ENCODE results near the gene CCDC194.
A peak's percentile ranks its signal among the peaks of the same experiment; 100 is the strongest.

The CCDC194 gene

DNA sequence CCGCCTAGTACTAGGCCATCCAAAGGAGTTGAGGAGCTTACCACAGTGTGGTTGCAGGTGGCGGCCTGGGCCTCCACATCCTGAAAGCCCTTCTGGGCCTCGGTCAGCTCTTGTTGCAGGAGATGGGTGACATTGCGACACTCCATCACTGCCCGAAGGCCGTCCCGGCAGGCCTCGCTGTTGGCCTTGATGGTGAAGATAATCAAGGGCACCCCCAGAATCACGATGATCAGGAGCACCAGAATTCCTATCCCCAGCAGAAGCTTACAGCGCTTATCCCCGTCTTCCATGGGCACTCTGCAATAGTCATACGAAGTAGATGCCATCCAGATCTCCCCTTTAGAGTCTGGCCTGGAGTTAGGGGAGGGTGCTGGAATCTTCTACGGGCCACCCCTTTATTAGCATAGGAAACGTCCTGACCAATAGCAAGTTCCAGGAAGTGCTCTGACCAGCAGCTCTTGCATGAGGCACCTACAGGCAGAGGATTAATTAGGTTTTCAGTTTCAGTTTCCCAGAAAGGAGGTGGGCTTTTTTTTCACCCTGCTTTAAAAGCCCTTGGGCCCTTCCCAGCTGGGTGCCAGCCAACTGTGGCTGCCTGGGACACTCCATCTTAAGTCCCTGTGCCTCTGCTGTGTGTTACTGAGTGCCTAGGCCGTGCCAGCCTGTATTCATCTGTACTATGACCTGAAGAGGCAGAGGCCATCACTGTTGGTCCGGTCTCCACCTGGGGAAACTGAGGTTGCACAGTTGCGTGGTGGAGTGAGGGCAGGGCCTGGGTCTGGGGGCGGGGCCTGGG is 11.5 kb upstream of the CCDC194 start, which contains the start of gene BST2:
BST2 (minus strand) TSS at position 381 of the 796 bp plus-strand sequence; CDS start at position 326, 55 bp downstream.
- DNase-seq: peak; percentile 31

DNA sequence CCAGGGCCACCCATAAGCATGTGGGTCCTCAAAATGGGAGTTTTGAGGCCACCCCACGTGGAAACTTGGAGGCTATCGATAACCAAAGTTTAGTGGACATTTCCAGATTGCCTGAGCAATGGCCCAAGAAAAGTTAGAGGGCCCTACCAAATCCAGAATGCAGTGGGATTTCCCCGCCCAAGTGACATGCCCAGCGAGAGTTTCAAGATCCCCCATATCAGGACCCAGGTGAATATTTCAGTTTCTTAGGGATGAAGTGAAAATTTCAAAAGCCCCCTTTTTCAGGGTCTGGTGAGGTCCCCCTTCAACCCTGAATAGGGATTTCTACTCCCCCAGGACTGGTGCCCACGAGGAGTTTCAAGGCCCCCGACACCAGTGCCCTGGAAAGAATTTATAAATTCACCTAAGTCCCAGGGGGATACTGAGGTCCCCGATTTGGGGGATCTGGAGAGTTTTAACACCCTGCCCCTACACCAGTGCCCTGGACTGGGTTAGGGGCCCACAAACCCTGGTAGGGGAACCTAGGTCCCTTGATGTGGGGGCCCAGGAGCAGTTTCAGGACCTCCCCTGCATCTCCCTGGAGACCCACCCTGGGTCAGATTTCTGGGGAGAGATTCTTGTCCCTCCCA is 10.7 kb upstream of the CCDC194 start:
- no peak for DNase-seq

DNA sequence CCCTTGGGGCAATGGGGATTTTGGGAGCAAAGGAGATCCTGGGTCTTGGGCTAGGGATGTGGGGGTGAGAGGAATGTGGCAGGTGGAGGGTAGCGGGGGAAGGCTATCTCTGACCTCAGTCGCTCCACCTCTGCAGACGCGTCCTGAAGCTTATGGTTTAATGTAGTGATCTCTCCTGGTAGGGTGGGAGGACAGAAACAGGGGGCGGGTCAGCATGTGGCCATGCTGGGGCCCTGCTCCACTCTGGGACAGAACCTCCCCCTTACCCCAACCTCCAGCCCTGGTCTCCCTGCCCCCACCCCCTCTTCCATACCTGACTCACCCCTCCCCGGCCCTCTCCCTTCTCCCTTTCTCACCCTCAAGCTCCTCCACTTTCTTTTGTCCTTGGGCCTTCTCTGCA is 10.0 kb upstream of the CCDC194 start:
- no peak for DNase-seq

DNA sequence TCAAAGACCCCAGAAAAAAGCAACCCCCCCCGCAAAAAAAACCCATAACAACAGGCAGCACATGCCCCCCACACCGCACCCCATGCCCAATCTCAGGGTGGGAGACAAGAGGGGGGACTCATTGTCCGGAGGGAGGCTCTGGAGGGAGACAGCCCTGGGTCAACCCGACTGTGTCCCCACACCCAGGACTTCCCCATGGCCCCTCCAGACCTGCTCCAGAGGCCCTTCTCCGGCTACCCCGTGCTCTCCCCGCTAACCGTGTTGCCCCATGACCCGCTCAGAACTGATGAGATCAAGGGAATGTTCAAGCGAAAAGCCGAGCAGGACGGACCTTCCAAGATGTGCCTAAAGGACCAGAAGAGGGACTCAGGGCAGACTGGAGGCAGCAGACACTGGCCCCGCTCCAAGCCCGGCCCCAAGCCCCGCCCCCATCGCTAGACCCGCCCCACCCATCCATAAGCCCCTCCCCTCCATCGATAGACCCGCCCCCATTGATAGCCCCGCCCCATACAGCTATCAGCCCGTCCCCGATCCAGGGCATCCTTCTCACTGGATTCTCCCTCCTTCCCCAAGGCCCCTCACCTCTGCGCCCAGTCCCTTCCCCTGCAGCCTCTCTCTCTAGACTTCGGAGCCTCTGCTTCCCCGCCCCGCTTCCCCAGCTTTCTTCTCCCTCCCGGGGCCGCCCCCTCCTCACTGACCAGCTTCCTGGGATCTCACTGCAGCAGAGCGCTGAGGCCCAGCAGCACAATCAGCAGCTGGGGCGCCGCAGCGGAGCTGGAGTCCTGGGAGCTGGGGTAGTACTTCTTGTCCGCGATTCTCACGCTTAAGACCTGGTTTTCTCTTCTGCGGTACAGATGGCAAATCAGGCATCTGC is 9.2 kb upstream of the CCDC194 start:
- no peak for DNase-seq

DNA sequence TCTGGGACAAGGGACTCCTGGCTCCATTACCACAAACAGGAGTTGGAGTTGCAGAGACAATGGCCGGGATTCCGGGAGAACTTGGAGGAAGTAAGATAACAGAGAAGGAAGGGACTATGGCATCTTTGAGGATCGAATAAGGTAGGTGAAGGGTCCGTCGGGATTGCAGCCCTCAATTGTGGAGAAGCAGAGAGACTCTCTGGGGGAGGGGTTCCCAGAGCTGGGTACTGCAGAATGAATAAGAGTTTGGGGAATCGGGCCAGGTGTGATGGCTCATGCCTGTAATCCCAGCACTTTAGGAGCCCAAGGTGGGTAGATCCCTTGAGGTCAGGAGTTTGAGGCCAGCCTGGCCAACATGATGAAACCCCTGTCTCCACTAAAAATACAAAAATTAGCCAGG is 7.6 kb upstream of the CCDC194 start:
- no peak for DNase-seq

DNA sequence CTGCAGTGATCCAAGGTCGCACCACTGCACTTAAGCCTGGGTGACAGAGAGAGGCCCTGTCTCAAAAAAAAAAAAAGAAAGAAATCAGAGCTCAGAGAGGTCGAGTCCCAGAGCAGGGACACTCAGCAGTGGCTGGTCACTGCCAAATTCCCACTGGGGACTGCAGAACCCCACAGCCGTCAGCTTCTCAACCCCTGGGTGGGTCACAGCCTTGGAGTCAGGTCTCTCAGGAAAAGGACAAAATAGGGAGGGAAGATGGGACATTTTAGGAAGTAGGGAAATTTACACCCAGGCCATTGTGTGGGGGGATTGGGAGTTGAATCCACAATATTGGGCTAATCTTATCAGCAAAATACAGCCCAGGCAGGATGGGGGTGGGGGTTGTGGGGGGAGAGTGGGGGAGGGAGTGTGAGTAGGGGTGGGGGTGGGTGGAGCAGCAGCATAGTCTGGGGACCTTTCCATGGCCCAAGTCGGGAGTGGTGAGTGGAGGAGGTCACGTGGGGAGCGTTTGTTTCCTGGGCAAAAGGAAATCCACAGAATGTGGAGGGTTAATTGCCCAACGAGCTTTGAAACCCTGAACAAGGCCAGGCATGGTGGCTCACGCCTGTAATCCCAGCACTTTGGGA is 5.0 kb upstream of the CCDC194 start:
- no peak for DNase-seq

DNA sequence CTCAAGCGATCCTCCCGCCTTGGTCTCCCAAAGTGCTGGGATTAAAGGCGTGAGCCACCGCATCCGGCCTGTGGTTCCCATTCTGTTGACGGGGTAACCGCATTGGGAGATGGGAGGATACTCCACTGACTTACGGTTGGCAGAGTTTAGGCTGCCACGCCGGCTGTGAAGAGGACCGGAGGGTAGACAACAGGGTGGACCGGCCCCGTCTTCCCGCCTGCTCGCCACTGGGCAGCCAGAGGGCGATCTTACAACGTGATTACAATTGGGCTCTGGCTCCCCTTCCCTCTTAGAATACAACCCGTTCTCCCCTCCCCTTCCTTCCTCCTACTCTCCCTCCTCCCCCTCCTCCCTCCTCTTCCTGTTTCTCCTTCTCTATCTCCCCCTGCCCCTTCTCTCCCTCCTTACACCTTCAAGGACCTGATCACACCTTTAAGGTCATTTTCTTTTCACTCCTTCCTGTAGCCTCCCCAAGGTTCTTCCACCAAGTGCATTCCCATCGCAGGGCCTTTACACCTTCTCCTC is 957 bp upstream of the CCDC194 start:
- peak; percentile 71 for DNase-seq

DNA sequence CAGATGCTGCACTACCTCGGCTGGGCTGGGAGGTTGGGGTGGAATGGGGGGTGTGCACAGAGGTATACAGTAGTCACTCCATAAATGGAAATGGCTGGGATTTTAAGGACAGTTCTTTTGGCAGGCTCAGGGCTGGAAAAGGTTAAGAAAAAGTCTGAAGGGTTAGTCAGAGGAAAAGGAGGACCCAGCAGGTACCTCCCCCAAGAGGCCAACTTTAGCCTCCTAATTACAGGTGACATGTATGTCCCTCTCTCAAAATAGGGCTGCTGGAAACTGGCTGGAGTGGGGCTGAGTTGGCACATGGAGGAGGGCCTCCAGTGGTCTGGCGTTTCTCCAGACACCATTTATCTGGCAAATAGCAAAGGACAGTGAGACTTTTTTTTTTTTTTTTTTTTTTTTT is 994 bp downstream of the CCDC194 start:
- DNase-seq: no peak

DNA sequence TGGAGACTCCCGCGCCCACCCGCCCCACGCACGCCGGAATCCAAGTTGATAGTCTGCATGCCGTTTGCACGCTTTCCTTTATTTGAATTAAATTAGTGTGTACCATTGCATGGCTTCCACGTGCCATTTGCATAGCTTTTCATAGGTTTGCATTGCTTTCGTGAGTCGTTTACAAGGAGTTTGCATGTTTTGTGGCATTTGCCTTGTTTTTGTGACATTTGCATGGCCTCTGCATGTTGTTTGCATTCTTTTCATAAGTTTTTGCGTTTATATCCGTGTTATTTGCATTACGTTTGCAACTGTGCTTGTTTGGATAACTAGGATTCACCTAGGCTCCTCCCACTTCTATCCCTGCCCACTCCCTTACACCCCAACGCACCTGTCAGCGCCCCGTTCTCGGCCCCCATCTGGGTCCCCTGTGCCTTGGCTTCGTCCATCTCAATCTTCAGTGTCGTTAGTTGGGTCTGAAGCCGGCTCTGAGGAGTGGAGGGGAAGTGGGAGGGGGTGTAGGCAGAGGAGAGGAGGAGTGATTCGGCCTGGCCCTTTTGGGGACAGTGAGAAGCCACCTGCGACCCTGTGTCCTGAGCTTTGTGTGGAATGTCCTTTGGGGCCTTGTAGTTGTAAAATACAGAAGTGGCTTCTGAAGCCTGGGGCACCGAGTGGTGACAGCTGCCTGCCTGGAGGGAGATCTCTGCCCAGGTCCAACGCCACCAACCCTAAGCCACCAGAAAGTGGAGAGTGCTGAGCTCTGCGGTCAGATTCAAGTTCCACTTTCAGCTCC is 2.4 kb downstream of the CCDC194 start:
- DNase-seq: no peak

DNA sequence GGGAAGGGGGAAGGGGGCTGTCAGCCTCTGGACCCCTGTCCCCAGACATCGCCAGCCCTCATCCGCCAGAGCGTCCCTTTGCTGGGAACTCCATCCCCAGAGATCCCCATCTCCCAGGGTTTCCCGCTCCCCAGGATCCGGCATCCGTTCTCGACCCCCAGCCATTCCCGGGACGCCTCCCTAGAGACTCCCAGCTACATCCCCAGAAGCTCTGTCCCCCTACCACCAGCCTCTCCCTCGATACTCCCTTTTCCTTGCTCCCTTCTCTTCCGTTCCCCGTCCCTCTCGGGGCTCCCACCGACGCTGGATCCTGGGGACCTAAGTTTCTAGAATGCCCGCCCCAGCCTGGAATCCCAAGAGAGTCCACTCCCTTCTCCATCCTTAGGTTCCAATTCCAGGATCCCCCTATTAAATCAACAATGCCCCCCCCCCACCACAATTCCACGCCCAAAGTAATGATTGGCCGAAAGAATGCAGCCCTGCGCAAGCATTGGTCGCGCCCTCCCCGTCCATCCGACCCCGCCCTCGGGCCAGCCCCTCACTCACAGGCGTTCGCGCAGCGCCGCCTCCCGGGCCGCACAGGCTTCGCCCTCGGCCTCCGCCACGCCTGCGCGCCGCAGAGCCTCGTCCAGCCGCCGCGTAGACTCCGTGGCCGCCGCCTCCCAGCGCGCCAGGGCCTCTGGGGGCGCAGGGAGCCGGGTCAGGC is 3.2 kb downstream of the CCDC194 start:
- DNase-seq: peak; percentile 89

DNA sequence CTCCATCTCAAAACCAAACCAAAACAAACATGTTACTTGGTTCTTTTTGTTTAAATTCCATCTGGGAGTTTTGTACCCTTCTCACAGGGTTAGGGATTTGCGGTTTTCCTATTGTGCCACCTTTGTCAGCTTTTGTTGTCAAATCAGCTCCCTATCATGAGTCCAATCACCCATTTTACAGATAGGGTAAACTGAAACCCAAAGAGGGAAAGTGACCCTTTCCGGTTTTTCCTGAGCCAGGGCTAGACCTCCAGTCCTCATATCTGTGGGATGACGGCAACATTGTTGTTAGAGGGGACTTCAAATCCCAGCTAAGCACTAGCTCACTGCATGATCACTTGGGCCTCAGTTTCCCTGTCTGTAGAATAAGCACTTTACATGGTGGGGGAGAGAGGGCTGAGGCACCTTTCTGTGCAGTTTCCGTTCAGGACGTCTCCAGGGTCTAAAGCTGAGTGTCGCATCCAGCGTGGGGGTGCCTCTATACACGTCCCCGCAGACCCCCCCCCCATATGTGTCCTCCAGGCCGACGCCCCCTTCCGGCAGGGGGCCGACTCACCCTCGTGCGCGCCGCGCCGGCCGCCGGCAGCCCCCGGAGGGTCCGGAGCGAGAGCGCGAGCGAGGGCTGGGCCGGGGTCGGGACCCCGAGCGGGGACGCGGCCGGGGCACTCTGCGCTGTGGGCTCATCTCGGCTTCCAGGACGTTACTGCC is 3.9 kb downstream of the CCDC194 start:
- no peak for DNase-seq

DNA sequence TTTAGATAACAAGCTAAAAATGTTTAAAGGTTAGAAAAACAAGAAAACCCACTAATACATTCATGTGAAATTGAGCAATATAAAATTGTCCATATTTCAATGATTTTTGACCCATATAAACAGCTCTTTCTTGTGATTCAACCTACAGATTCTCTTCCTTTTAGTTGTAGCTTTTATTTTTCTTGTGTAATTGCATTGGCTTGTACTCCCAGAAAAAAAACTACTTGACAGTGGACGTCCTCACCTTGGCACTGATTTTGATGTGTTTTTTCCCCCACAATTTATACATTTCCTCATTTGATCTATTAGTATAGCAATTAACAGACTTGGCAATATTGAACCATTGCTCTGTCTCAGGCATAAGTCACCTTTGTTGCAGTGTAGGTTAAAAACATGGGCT is 4.7 kb downstream of the CCDC194 start:
- no peak for DNase-seq

DNA sequence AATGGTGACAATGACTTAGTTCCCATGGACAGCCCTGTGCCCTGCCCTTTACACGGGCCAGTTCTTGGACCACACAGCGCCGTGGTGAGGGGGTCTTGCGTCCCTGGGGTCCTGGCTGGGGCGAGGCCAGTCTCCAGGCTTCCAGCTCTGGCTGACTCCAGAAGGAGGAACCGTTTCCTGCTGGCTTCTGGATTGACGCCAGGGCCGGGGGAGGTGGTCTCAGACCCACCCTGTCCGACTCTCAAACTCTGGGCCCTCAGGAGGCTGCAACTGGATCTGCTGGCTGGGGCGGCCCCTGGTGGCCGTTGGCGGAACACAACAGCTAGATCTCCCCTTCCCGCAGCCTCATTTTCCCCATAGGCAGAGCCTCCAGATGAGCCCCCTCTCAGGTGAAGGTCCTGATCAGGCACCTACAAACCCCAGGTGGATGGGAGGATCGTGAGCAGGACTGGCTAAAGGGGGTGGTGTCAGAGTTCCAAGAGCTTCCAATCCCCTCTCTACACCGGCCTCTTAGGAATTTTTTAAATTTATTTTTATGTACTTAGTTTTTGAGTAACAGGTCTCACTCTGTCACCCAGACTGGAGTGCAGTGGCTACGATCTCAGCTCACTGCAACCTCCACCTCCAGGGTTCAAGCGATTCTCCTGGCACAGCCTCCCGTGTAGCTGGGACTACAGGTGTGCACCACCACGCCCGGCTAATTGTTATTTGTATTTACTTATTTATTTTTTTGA is 8.0 kb downstream of the CCDC194 start:
- peak; percentile 28 for DNase-seq

DNA sequence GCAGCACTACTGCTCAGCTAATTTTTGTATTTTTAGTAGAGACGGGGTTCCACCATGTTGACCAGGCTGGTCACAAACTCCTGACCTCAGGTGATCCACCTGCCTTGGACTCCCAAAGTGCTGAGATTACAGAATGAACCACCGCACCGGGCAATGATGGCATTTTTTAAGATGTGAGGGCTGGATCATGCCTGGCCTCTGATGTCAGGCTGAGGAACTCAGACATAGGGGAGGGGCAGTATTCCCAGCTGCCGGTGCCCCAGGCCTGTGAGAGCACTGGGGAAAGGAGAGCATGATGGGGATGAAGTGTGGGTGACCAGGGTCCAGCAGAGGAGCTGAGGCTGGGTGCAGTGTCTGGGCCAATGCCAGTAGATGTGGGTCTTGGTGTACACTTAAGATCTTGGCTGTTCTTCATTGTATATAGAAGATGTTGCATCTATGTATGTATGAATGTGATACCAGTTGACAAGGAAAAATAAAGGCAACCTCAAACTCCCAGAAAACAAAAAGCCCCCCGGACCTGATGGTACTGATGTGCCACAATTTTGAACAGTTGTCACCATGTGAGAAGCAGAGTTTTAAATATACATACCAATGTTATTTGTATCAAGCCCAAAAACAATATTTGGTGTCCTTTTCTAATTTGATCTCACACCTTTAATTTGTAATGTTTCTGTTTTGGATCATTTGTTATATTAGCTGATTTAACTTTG is 13.4 kb downstream of the CCDC194 start:
- DNase-seq: no peak

DNA sequence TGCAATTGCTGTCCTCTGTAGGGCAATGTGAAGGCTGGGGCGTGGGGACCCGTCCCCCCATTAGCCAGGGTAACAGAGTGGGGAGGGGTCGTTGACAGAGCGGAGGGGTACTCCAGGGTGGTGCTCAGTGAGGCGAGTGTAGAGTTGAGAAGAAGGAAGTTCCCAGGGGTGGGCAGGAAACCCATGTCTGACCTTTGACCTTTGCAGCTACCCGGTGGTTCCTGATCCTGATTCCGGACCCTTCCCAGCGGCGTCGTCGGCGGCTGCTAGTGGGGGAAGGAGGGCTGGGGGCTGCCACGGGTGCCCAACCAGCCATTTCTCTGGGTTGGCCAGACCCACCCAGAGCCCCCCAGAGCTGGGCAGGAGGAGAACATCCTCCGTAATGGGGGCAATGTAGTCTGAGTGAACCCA is 14.8 kb downstream of the CCDC194 start:
- DNase-seq: no peak

DNA sequence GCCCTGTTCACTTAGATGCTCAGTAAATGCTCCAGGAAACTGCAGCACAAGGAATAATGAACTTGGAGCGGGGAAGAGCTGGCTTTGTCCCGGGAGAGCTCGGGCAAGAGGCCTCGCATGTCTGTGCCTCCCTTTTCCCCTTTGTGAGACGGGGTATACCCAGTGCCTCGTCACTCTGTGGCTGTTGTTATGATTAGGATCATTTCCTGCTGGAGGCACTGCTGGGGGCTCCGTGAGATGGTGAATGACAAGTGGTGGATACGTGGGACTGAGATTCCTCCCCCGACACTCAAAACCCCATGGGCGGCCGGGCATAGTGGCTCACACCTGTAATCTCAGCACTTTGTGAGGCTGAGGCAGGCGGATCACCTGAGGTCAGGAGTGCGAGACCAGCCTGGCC is 15.7 kb downstream of the CCDC194 start:
- no peak for DNase-seq

DNA sequence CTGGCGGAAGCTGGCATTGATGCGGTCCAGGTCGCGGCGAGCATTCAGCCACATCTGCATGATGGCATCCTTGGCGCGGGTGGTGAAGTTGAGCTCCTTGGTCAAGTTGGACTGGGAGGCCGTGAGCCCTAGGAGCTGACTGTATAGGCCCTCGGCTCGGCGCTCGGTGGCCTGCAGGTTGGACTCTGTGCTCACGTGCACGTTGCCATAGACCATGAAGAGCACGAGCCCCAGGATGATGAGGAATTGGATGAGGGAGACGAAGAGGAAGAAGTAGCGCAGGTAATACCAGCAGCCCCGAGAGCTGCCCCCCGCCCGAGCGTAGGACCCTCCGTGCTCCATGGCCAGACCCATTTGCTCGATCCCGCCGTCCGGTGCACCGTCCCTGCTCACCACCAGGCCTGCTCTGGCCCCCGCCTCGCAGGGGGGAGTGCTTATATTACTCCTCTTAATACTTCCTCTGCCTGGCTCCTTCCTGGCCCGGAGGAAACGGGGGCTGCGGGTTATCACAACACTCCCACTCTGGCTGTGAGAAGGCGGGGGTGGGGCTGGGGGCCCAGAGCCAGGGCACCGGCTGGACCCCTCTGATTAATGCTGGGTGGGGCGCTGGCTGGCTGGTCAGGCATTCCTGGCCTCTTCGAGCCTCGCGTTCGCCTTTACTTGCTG is 16.9 kb downstream of the CCDC194 start, which contains the start of gene PLVAP:
PLVAP (minus strand) TSS at position 408 of the 666 bp plus-strand sequence; CDS start at position 354, 54 bp downstream.
- no peak for DNase-seq

DNA sequence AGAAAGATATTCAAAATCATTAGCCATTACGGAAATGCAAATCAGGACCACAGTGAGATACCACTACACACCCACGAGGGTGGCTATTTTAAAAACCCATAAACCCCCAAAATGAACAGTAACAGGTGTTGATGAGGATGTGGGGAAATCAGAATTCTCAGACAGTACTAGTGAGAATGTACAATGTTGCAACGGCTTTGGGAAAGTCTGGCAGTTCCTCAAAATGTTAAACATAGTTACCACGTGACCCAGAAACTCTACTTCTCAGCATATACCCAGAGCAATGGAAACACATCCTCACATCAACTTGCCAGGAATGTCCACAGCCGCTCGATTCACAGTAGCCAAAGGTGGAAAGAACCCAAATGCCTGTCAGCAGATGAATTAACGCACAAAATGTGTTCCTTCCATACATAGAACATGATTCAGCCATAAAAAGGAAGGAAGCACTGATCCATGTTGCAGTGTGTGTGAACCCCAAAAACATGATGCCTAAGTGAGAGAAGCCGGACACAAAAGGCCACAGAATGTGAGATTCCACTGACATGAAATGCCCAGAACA is 23.9 kb downstream of the CCDC194 start:
- peak; percentile 55 for DNase-seq

Measured in HCEC 1CT (cell line).